H1 (cell line): Measurements from ENCODE around the gene LTBP1. TPM values are rescaled to one million over a fixed set of nuclear protein-coding genes. Genes with fewer than 3 reads are reported as not detected.

Source experiments
- CBX8 ChIP-seq: fragments of 300-800, 300-1000 bp; sonication (generic); IDR thresholded peaks from 2 replicates; pipeline ENCODE4 v1.7.1; 2016; ENCODE audit warnings: low read depth, low read length, borderline replicate concordance
- EP300 ChIP-seq, 2 experiments: IDR thresholded peaks; 1 replicate in 1 of 2; 2 replicates in 1 of 2; pipeline ENCODE4 v1.6.1; 2011 to 2012; ENCODE audit warnings: low read depth in 2 of 2, low read length in 2 of 2, mild to moderate bottlenecking in 2 of 2, borderline replicate concordance in 1 of 2, inconsistent platforms in 1 of 2, moderate library complexity in 1 of 2
- HDAC6 ChIP-seq: IDR thresholded peaks from one replicate; pipeline ENCODE4 v1.7.1; 2012; ENCODE audit warnings: low read depth, mild to moderate bottlenecking, inconsistent platforms, low read length, moderate library complexity
- NRF1 ChIP-seq: IDR thresholded peaks from 2 replicates; pipeline ENCODE4 v1.6.1; 2011; ENCODE audit warnings: mild to moderate bottlenecking, low read depth, low read length, improper control_type of control experiment
- SIRT6 ChIP-seq: IDR thresholded peaks from one replicate; pipeline ENCODE4 v1.7.1; 2012; ENCODE audit warnings: low read length, inconsistent platforms
- polyA plus RNA-seq, 7 experiments: library from polyadenylated mRNA; depleted of rRNA in 3 of 7; stranded (reverse) in 5 of 7; unstranded in 2 of 7; fragments of >200 nt in 5 of 7; fragments of 200-250 nt in 2 of 7; gene quantifications; 1 replicate in 5 of 7; 2 replicates in 1 of 7; 4 replicates in 1 of 7; pipeline versions ENCODE4 v1.2.1 to v1.2.3, GENCODE V29; 2011 to 2013; ENCODE audit warnings: missing spikeins in 2 of 7, mixed read lengths in 2 of 7
- total RNA-seq: library from RNA; stranded (reverse); fragmentation: NEBNext Ultra II Directional; extraction: Animal tissue kit (Norgen Biotek cat#: 25700); gene quantifications from 2 replicates; pipeline ENCODE4 v1.2.1, GENCODE V29; 2021

The LTBP1 gene
- total and polyA plus RNA-seq, 2 of the 8 experiments (the other 6 are each of a cell fraction or from before 2014, with no cell fraction given): 15.4 to 24.7 TPM

DNA sequence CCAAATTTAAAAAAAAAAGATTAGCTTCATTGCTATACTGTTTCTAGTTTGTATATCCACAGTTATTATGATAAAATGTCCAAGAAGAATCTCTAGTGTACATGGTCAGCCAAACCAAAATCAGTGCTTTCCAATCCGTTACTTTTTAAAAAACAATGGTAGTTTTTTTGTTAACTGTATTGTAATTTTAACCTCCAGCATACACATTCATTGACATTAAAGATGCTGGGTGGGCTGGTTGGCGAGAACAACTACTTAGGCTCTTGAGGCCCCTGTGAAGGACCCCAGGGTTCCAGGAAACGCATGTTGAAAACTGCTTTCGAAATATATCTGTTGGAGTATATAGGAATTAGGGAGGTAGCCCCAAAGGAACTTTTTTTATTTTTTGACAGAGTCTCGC is 422.4 kb downstream of the LTBP1 start (continued):
- no peak for TF ChIP-seq HDAC6
- no peak for TF ChIP-seq SIRT6
- no peak for TF ChIP-seq NRF1
- TF ChIP-seq CBX8: no peak
- TF ChIP-seq EP300 (IDR thresholded peaks at IDR 0.05; ENCODE audit: borderline replicate concordance in 1 of 2, low read depth in 2 of 2, low read length in 2 of 2): no peak
